ENCODE results near the gene CREBRF. TPM values are rescaled to one million over a fixed set of nuclear protein-coding genes. Genes with fewer than 3 reads are reported as not detected.
"Not testable (repeated sequence)": the region's sequence is repeated elsewhere in the genome, so short reads cannot be mapped to it uniquely, and the experiment has no call there.

The CREBRF gene
- 18.4 TPM for total RNA-seq
- long read RNA-seq, partial matches to known transcripts = 1 of 2 reads
- long read RNA-seq, other reads (novel, unspliced or antisense) = 0 of 2 reads

GRCh38 chr5:173055983-173056782 lies at the start of gene CREBRF:
Gene CREBRF, plus strand, starts transcription at chr5:173056352. Its CDS starts 24,424 bp downstream, at chr5:173080776.
- DNase-seq (ENCODE audit: low spot score) = peak; percentile 100

GRCh38 chr5:173010021-173010420 lies 46.1 kb upstream of the CREBRF start:
- no peak for DNase-seq (ENCODE audit: low spot score)

- no peak for DNase-seq (ENCODE audit: low spot score)
These were observed 45.3 kb upstream of the CREBRF start for GRCh38 chr5:173010547-173011464.

- no peak for DNase-seq (ENCODE audit: low spot score)
These were observed 44.6 kb upstream of the CREBRF start for GRCh38 chr5:173011566-173011965.

- DNase-seq (ENCODE audit: low spot score) = no peak
These were observed 43.3 kb upstream of the CREBRF start for GRCh38 chr5:173012882-173013281.

- no peak for DNase-seq (ENCODE audit: low spot score)
These were observed 41.5 kb upstream of the CREBRF start for GRCh38 chr5:173014671-173015070.

- DNase-seq (ENCODE audit: low spot score) = no peak
These were observed 41.0 kb upstream of the CREBRF start for GRCh38 chr5:173015192-173015591.

GRCh38 chr5:173015598-173016455 lies 40.3 kb upstream of the CREBRF start:
- DNase-seq (ENCODE audit: low spot score) = no peak

GRCh38 chr5:173016598-173017046 lies 39.5 kb upstream of the CREBRF start:
- no peak for DNase-seq (ENCODE audit: low spot score)

- not testable (repeated sequence) for DNase-seq (ENCODE audit: low spot score)
These were observed 39.1 kb upstream of the CREBRF start for GRCh38 chr5:173017087-173017486.

- DNase-seq (ENCODE audit: low spot score) = no peak
These were observed 37.8 kb upstream of the CREBRF start for GRCh38 chr5:173018358-173018757.

- no peak for DNase-seq (ENCODE audit: low spot score)
These were observed 36.0 kb upstream of the CREBRF start for GRCh38 chr5:173020154-173020581.

GRCh38 chr5:173020643-173021042 lies 35.5 kb upstream of the CREBRF start:
- DNase-seq (ENCODE audit: low spot score) = no peak

GRCh38 chr5:173025651-173026050 lies 30.5 kb upstream of the CREBRF start:
- DNase-seq (ENCODE audit: low spot score) = no peak

- DNase-seq (ENCODE audit: low spot score) = no peak
These were observed 28.2 kb upstream of the CREBRF start for GRCh38 chr5:173027905-173028304.

- DNase-seq (ENCODE audit: low spot score) = no peak
These were observed 27.3 kb upstream of the CREBRF start for GRCh38 chr5:173028811-173029327.

GRCh38 chr5:173029499-173029921 lies 26.6 kb upstream of the CREBRF start:
- no peak for DNase-seq (ENCODE audit: low spot score)

GRCh38 chr5:173032096-173032495 lies 24.1 kb upstream of the CREBRF start:
- not testable (repeated sequence) for DNase-seq (ENCODE audit: low spot score)

- DNase-seq (ENCODE audit: low spot score) = no peak
These were observed 23.4 kb upstream of the CREBRF start for GRCh38 chr5:173032730-173033129.

- no peak for DNase-seq (ENCODE audit: low spot score)
These were observed 22.2 kb upstream of the CREBRF start for GRCh38 chr5:173033923-173034322.

All from mesenteric fat pad (tissue), 1 donor.